GM21447 (cell line): ENCODE data around the gene AK3.

Experiments
- ATAC-seq: cut with Tn5 transposase; IDR thresholded peaks from one replicate; pipeline ENCODE4 v1.9.1; 2021; ENCODE audit not compliant: unreplicated experiment

The AK3 gene

GRCh38 chr9:4750023-4750673 is 9.1 kb upstream of the AK3 start:
- ATAC-seq = no peak

GRCh38 chr9:4748612-4749011 is 7.6 kb upstream of the AK3 start:
- ATAC-seq = no peak

GRCh38 chr9:4746278-4747030 is 5.5 kb upstream of the AK3 start:
- ATAC-seq = no peak

GRCh38 chr9:4743131-4743875 is 2.3 kb upstream of the AK3 start:
- no peak for ATAC-seq

- no peak for ATAC-seq
Measured at GRCh38 chr9:4742246-4742645, 1.2 kb upstream of the AK3 start.

GRCh38 chr9:4741365-4742089 is 525 bp upstream of the AK3 start:
- peak; percentile 4 for ATAC-seq

- no peak for ATAC-seq
Measured at GRCh38 chr9:4740388-4740637, 689 bp downstream of the AK3 start.

- no peak for ATAC-seq
Measured at GRCh38 chr9:4739587-4740387, 1.2 kb downstream of the AK3 start.

GRCh38 chr9:4738866-4739586 is 2.0 kb downstream of the AK3 start:
- no peak for ATAC-seq

- ATAC-seq = no peak
Measured at GRCh38 chr9:4734150-4734549, 6.9 kb downstream of the AK3 start.

GRCh38 chr9:4732890-4733289 is 8.1 kb downstream of the AK3 start:
- no peak for ATAC-seq

GRCh38 chr9:4727593-4727992 is 13.4 kb downstream of the AK3 start:
- ATAC-seq = no peak

GRCh38 chr9:4725706-4726442 is 15.1 kb downstream of the AK3 start:
- no peak for ATAC-seq

- no peak for ATAC-seq
Measured at GRCh38 chr9:4721736-4722135, 19.3 kb downstream of the AK3 start.

- ATAC-seq = no peak
Measured at GRCh38 chr9:4718911-4719310, 22.1 kb downstream of the AK3 start.

GRCh38 chr9:4717815-4718214 is 23.2 kb downstream of the AK3 start:
- ATAC-seq = no peak

GRCh38 chr9:4716163-4716562 is 24.8 kb downstream of the AK3 start:
- ATAC-seq = no peak

- ATAC-seq = no peak
Measured at GRCh38 chr9:4714266-4715016, 26.6 kb downstream of the AK3 start.

- no peak for ATAC-seq
Measured at GRCh38 chr9:4713849-4714248, 27.2 kb downstream of the AK3 start.
